ENCODE results near the gene ELOVL6.
A peak's percentile ranks its signal among the peaks of the same experiment; 100 is the strongest.

The ELOVL6 gene

GRCh38 chr4:110198049-110198434, 373 bp downstream of the ELOVL6 start:
- CTCF ChIA-PET, result interaction anchor here (1.0 to 2.5 kb wide), 3 partner anchors 13 to 192 kb away, joined by 3 to 13 read pairs (median 4); no protein-coding TSS in a partner anchor
- TF ChIP-seq CTCF (IDR thresholded peaks at IDR 0.05; ENCODE audit: control extremely low read depth, extremely low read depth, low read depth, missing control alignments), result no peak
- POLR2A ChIA-PET, result interaction anchor here (0.6 kb wide), 3 partner anchors 68 to 146 kb away, joined by 4 to 8 read pairs (median 4); no protein-coding TSS in a partner anchor
- no peak for DNase-seq (ENCODE audit: extremely low spot score)

- ChIA-PET CTCF (interaction anchor here (1.0 to 2.5 kb wide), 3 partner anchors 147 to 312 kb away, joined by 3 to 13 read pairs (median 4); no protein-coding TSS in a partner anchor), POLR2A (interaction anchor here (0.6 kb wide), 1 partner anchor 142 kb away, joined by 4 read pairs; no protein-coding TSS in a partner anchor)
- peak; percentile 54 for DNase-seq (ENCODE audit: extremely low spot score)
These were observed 829 bp downstream of the ELOVL6 start for GRCh38 chr4:110197529-110198042.

GRCh38 chr4:110196871-110197528, 1.4 kb downstream of the ELOVL6 start:
- no peak for TF ChIP-seq CTCF (IDR thresholded peaks at IDR 0.05; ENCODE audit: control extremely low read depth, extremely low read depth, low read depth, missing control alignments)
- POLR2A ChIA-PET, result interaction anchor here (0.6 kb wide), 1 partner anchor 77 kb away, joined by 3 read pairs; no protein-coding TSS in a partner anchor
- CTCF ChIA-PET, result interaction anchor here (1.4 to 2.5 kb wide), 2 partner anchors 147 to 312 kb away, joined by 3 to 13 read pairs; no protein-coding TSS in a partner anchor
- DNase-seq (ENCODE audit: extremely low spot score), result peak; percentile 46

More at GRCh38 chr4:110197529-110198042, 829 bp downstream of the ELOVL6 start:
- no peak for TF ChIP-seq CTCF (IDR thresholded peaks at IDR 0.05; ENCODE audit: control extremely low read depth, extremely low read depth, low read depth, missing control alignments)

- CTCF ChIA-PET, result interaction anchor here (1.4 to 2.5 kb wide), 2 partner anchors 146 to 313 kb away, joined by 3 to 13 read pairs; no protein-coding TSS in a partner anchor
- POLR2A ChIA-PET, result interaction anchor here (0.6 kb wide), 1 partner anchor 76 kb away, joined by 3 read pairs; no protein-coding TSS in a partner anchor
- peak; percentile 53 for DNase-seq (ENCODE audit: extremely low spot score)
These were observed 2.1 kb downstream of the ELOVL6 start for GRCh38 chr4:110196206-110196870.

GRCh38 chr4:110195561-110196205, 2.7 kb downstream of the ELOVL6 start:
- peak; percentile 21 for DNase-seq (ENCODE audit: extremely low spot score)
- CTCF ChIA-PET, result interaction anchor here (1.1 kb wide), 1 partner anchor 42 kb away, joined by 3 read pairs; no protein-coding TSS in a partner anchor
- TF ChIP-seq CTCF (IDR thresholded peaks at IDR 0.05; ENCODE audit: control extremely low read depth, extremely low read depth, low read depth, missing control alignments), result no peak
- POLR2A ChIA-PET, result no interaction called here

More at GRCh38 chr4:110196206-110196870, 2.1 kb downstream of the ELOVL6 start:
- TF ChIP-seq CTCF (IDR thresholded peaks at IDR 0.05; ENCODE audit: control extremely low read depth, extremely low read depth, low read depth, missing control alignments), result no peak
